Uterus (tissue), 4 donors: Measurements from ENCODE around the gene PLCH2. TPM values are rescaled to one million over a fixed set of nuclear protein-coding genes. Genes with fewer than 3 reads are reported as not detected.

Experiments used
- DNase-seq, 2 donors: peaks; one replicate each; pipeline ENCODE4 v3.0.0-alpha.2; 2019 to 2020
- H3K27ac ChIP-seq, 2 donors: fragments of 200-600 bp; sonication (generic); 1 replicate in 1 of 2; 2 replicates in 1 of 2; pipeline ENCODE4 v1.5.1; 2016 to 2018
- H3K27me3 ChIP-seq, 2 donors: fragments of 200-600 bp; sonication (generic); one replicate each; pipeline ENCODE4 v1.5.1; 2018 to 2019; ENCODE audit warnings: control low read depth in 1 of 2
- H3K36me3 ChIP-seq, 2 donors: fragments of 200-600 bp; sonication (generic); one replicate each; pipeline ENCODE4 v1.5.1; 2019; ENCODE audit warnings: control low read depth in 1 of 2
- H3K4me1 ChIP-seq, 2 donors: fragments of 200-600 bp; sonication (generic); one replicate each; pipeline ENCODE4 v1.5.1; 2018 to 2019; ENCODE audit warnings: control low read depth in 1 of 2
- H3K4me3 ChIP-seq, 2 donors: fragments of 200-600 bp; sonication (generic); 1 replicate in 1 of 2; 2 replicates in 1 of 2; pipeline ENCODE4 v1.5.1; 2018 to 2019; ENCODE audit warnings: mild to moderate bottlenecking in 1 of 2
- H3K9me3 ChIP-seq, 2 donors: fragments of 200-600 bp; sonication (generic); one replicate each; pipeline ENCODE4 v1.5.1; 2019; ENCODE audit warnings: control low read depth in 1 of 2
- POLR2A ChIP-seq, 2 donors: fragments of 450-650 bp; IDR thresholded peaks; one replicate each; pipeline ENCODE4 v1.6.1; 2016; ENCODE audit warnings: antibody characterized with exemption in 2 of 2, mild to moderate bottlenecking in 1 of 2, moderate library complexity in 1 of 2
- intact Hi-C: fragments of 100-400 bp; cut with DNase I; formaldehyde crosslinking; loops from one replicate; pipeline ENCODE4 v1.15.1; 2023; ENCODE audit warnings: low total_unique reads
- total RNA-seq, 4 donors: library from RNA; depleted of rRNA in 3 of 4; stranded (reverse); fragments of >200 nt in 3 of 4; gene quantifications; one replicate each; pipeline versions ENCODE4 v1.1.0 to v1.2.4, GENCODE V29; 2014 to 2023
- TF ChIP-seq, protein P1 (sequence below), 4 experiments: fragments of 200-600 bp in 2 of 4; fragments of 450-650 bp in 2 of 4; sonication (generic) in 2 of 4; IDR thresholded peaks; one replicate each; pipeline ENCODE4 v1.5.1; 2016 to 2019; ENCODE audit warnings: antibody characterized with exemption in 4 of 4, mild to moderate bottlenecking in 2 of 4, moderate library complexity in 1 of 4
- donor health status: DM: yes; HTN: yes; CAD: no.

PLCH2 gene
- total RNA-seq, 4 donors from 2014 or later, result 0.21 to 3.0 TPM; not detected in 2

DNA sequence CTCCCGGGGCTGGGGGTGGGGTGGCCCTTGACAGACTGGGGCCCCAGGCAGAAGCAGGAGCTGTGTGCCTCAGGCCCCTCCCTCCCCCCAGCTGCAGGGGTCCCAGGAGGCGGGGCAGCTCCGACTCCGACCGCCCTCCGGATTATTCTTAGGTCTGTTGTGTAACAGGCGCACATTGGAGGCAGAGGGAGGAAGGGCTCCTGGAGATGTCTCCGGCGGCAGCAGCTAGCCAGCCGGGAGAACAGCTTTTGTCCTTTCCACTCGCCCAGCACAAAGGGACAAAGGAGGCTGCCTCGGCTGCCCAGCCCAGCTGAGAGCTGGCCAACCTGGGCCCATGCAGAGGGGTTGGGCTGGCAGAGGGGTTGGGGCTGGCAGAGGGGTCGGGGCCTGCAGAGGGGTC is 29.7 kb upstream of the PLCH2 start:
- Histone ChIP-seq H3K4me3 (no peak overlapping the region), H3K9me3 (no peaks in the 10 kb centered on the region), H3K4me1 (peaks cover 0 to 8% of the 10 kb centered on the region in 2 donors), H3K36me3 (no peaks in the 10 kb centered on the region), H3K27ac (no peak overlapping the region), H3K27me3 (peaks cover 5% of the 10 kb centered on the region in 2 donors)
- TF ChIP-seq, protein P1, sequence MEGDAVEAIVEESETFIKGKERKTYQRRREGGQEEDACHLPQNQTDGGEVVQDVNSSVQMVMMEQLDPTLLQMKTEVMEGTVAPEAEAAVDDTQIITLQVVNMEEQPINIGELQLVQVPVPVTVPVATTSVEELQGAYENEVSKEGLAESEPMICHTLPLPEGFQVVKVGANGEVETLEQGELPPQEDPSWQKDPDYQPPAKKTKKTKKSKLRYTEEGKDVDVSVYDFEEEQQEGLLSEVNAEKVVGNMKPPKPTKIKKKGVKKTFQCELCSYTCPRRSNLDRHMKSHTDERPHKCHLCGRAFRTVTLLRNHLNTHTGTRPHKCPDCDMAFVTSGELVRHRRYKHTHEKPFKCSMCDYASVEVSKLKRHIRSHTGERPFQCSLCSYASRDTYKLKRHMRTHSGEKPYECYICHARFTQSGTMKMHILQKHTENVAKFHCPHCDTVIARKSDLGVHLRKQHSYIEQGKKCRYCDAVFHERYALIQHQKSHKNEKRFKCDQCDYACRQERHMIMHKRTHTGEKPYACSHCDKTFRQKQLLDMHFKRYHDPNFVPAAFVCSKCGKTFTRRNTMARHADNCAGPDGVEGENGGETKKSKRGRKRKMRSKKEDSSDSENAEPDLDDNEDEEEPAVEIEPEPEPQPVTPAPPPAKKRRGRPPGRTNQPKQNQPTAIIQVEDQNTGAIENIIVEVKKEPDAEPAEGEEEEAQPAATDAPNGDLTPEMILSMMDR (IDR thresholded peaks at IDR 0.05), result no peak
- TF ChIP-seq POLR2A (IDR thresholded peaks at IDR 0.05), result no peak
- intact Hi-C loops, result no loop called here
- no peak for DNase-seq

DNA sequence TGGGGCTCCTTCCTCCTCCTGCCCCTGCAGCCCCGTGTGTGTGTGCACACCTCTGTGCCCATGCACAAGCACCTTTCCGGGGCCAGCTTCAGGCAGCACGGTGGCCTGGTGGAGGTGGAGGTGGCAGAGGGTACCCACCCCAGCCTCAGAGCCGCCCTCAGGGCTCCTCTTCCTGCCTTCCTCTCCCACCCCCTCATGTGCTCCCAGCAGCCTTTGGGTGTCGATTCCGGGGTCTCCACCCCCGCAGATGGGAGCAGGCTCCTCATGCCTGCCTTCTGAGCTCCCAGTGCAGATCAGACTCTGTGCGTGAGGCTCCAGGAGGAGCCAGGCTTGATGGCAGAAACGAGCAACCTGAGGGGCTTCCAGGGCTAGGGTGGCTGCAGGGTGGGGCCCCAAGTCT is 29.2 kb upstream of the PLCH2 start:
- Histone ChIP-seq H3K4me3 (no peak overlapping the region), H3K27ac (no peak overlapping the region), H3K4me1 (peaks cover 0 to 8% of the 10 kb centered on the region in 2 donors), H3K27me3 (peaks cover 5% of the 10 kb centered on the region in 2 donors), H3K36me3 (no peaks in the 10 kb centered on the region), H3K9me3 (no peaks in the 10 kb centered on the region)
- no peak for TF ChIP-seq POLR2A (IDR thresholded peaks at IDR 0.05)
- TF ChIP-seq, protein P1 (IDR thresholded peaks at IDR 0.05), result no peak
- DNase-seq, result no peak
- intact Hi-C loops, result no loop called here

DNA sequence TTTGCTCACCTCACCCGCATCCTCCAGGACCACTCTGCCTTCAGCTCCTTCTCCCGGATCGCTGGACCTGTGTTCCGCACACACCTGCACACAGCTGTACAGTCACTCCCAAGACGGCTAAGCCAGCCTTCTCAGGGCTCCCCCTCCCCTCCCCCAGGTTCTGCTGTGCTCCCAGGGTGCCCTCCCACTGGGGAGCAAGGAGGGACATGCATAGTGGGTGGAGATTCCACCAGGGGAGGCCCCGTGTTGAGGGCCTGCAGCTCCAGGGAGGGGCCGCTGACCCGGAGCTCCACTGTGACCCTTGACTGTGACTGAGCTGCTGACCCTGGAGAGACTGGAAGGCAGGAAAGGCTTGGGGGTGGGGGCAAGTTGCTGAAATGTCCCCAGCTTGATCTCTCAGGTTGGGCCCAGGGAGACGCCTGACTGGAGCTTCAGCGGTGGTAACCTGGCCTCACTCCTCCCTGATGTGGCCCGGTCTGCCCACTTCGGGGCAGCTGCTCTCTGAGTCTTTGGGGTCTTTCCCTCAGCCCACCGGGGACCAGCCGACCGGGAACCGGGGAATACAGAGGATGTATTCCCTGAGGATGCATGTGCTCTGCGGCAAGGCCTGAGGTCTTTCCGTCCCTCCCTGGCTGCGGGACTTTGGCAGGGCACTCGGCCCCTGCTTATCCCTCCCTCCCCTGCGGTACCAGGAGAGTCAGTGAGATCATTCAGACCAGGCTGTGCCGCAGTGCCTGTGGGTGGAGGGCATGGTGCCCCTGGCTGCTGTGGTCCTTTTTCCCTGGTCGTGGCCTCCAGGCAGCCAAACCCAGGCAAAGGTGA is 28.6 kb upstream of the PLCH2 start:
- TF ChIP-seq, protein P1 (IDR thresholded peaks at IDR 0.05), result no peak
- TF ChIP-seq POLR2A (IDR thresholded peaks at IDR 0.05), result no peak
- no peaks in the 10 kb centered on the region for H3K36me3 ChIP-seq
- no peak overlapping the region for H3K4me3 ChIP-seq
- peaks cover 5% of the 10 kb centered on the region in 2 donors for H3K27me3 ChIP-seq
- H3K27ac ChIP-seq, result no peak overlapping the region
- peaks cover 0 to 8% of the 10 kb centered on the region in 2 donors for H3K4me1 ChIP-seq
- H3K9me3 ChIP-seq, result no peaks in the 10 kb centered on the region
- no peak for DNase-seq
- intact Hi-C loops, result no loop called here

DNA sequence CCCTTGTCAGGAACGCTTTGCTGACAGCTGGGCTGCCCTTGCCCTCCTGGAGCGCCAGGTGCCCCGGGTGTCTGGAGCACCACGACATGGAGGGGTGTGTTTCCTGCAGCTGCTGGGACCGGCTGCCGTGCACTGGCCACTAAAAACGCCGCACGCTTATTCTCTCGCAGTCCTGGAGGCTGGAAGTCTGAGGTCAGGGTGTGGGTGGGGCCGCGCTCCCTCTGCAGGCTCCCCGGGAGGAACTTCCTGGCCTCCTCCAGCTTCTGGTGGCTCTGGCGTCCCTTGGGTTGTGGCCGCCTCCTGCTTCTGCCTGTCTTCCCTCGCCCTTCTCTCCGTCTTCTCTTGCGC is 28.0 kb upstream of the PLCH2 start:
- TF ChIP-seq, protein P1 (IDR thresholded peaks at IDR 0.05), result no peak
- no peak for TF ChIP-seq POLR2A (IDR thresholded peaks at IDR 0.05)
- no peak overlapping the region for H3K27ac ChIP-seq
- intact Hi-C loops, result no loop called here
- H3K4me1 ChIP-seq, result peaks cover 0 to 8% of the 10 kb centered on the region in 2 donors
- no peaks in the 10 kb centered on the region for H3K36me3 ChIP-seq
- peaks cover 2 to 5% of the 10 kb centered on the region in 2 donors for H3K27me3 ChIP-seq
- H3K4me3 ChIP-seq, result no peak overlapping the region
- DNase-seq, result no peak
- no peaks in the 10 kb centered on the region for H3K9me3 ChIP-seq

DNA sequence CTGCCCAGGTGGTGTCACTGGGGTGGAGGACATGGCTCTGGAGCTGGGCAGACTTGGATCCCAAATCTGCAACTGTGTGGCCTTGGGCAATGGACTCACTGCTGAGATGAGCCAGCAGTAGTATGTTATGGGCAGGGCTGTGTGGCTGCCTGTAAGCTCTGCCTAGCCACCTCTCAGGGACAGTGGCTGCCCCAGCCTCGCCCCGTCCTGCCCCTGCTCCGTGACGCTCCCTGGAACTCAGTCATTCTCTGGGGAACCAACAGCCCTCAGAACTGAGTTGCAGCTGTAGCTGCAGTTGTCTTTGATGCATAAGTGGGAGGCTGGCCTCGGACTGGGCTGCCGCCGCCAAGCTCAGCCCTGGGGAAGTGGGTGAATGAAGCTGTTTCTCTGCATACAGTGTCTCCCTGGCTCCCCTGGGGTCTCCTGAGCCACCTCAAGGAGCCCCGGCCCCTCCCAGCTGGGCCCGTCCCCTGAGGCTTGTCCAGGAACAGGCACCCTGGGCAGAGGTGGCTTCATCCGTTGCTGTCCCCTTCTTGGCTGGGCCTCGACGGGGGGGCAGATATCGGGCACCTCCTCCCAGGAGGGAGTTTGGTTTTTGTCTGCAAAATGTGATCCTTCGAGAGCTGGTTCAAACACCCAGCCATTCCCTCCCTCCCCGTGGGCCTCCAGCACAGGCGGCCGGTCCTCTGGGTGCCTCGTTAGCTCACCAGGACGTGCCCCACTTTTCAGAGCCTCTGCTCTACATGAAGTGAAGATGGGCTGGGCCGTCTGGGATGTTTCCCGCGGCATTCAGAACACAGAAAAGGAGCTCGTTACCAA is 26.2 kb upstream of the PLCH2 start:
- DNase-seq, result no peak
- no peak overlapping the region for H3K4me3 ChIP-seq
- intact Hi-C loops, result no loop called here
- H3K27ac ChIP-seq, result no peak overlapping the region
- H3K27me3 ChIP-seq, result no peaks in the 10 kb centered on the region
- TF ChIP-seq, protein P1 (IDR thresholded peaks at IDR 0.05), result no peak
- TF ChIP-seq POLR2A (IDR thresholded peaks at IDR 0.05), result no peak
- no peaks in the 10 kb centered on the region for H3K9me3 ChIP-seq
- no peaks in the 10 kb centered on the region for H3K4me1 ChIP-seq
- no peaks in the 10 kb centered on the region for H3K36me3 ChIP-seq
